ENCODE measurements around the gene REM2. TPM values are rescaled to one million over a fixed set of nuclear protein-coding genes. Genes with fewer than 3 reads are reported as not detected.
A peak's percentile ranks its signal among the peaks of the same experiment; 100 is the strongest.

Gene REM2
- polyA plus RNA-seq, 1 donor (not counting 4 experiments of a cell fraction or from before 2014, with no cell fraction given), result 0.05 TPM

DNA sequence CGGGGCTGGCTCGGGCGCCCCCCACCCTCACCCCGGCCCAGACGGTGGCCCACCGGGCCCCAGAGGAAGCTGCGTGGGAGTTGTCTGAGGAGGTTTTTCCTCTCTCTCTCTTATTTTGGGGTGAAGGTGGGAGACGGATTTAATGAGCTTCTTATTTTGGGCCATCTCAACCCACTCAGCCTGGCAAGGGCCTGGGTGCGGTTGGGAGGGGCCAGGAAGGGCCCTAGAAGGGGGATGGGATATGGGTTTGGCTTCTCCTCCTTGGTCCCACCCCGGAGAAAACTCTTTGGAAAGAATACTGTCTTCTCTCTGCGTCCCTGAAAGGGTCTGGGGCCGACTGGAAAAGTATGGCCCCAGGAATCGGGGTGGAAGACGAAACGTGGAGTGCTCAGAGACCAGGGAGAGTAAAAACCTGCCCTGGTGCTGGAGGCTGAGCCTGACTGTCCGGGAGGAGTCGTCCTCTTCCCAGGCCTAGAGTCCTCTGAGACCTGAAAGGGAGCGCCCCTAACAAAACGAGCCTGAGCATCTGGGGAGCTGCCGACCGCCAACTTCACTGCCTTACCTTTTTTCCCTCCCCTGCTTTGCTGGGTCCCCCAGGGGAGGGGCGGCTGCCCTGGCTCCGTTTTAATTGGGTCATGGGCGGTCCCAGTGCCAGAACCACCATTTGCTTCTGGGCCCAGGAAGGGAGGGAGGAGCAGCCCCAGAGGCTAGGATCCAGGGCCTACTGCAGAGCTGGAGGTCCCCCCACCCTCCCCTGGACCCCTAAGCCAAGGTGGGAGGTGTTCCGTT lies 45.1 kb upstream of the REM2 start:
- Histone ChIP-seq H3K79me2 (ENCODE audit: control insufficient read depth, insufficient read depth, low read length) (peaks cover 69% of the 10 kb centered on the region), H3K36me3 (ENCODE audit: control insufficient read depth in 2 of 2, extremely low read depth in 1 of 2, insufficient read depth in 2 of 2, low read length in 2 of 2) (peaks cover 27 to 53% of the 10 kb centered on the region in 2 experiments), H3K4me3 (ENCODE audit: control insufficient read depth in 2 of 3, extremely low read depth in 1 of 3, insufficient read depth in 2 of 3, low read depth in 1 of 3, low read length in 3 of 3) (peak overlapping the region; percentile 89 to 99 (median 92)), H3K9me3 (ENCODE audit: control insufficient read depth, low read depth, low read length) (no peaks in the 10 kb centered on the region), H2AFZ (ENCODE audit: control insufficient read depth, low read length) (no peak overlapping the region), H3K9me1 (ENCODE audit: control insufficient read depth, extremely low read depth, insufficient read depth, low read length) (peaks cover 3% of the 10 kb centered on the region), H4K20me1 (ENCODE audit: control insufficient read depth, extremely low read depth, insufficient read depth, low read length) (no peaks in the 10 kb centered on the region), H3K9ac (ENCODE audit: control insufficient read depth, extremely low read depth, insufficient read depth, low read length) (peak overlapping the region; percentile 94), H3K27ac (ENCODE audit: control insufficient read depth, insufficient read depth, low read length) (peak overlapping the region; percentile 93), H3K4me1 (ENCODE audit: control insufficient read depth, extremely low read depth, insufficient read depth, low read length) (peaks cover 25% of the 10 kb centered on the region), H3K27me3 (ENCODE audit: control insufficient read depth, extremely low read depth, insufficient read depth, low read length) (no peaks in the 10 kb centered on the region), H3K4me2 (ENCODE audit: control insufficient read depth, extremely low read depth, insufficient read depth, low read depth, low read length) (peak overlapping the region; percentile 95)
- no peak for FAIRE-seq
- no peak for TF ChIP-seq EZH2 (IDR thresholded peaks at IDR 0.05; ENCODE audit: low read length)
- TF ChIP-seq, protein P1, sequence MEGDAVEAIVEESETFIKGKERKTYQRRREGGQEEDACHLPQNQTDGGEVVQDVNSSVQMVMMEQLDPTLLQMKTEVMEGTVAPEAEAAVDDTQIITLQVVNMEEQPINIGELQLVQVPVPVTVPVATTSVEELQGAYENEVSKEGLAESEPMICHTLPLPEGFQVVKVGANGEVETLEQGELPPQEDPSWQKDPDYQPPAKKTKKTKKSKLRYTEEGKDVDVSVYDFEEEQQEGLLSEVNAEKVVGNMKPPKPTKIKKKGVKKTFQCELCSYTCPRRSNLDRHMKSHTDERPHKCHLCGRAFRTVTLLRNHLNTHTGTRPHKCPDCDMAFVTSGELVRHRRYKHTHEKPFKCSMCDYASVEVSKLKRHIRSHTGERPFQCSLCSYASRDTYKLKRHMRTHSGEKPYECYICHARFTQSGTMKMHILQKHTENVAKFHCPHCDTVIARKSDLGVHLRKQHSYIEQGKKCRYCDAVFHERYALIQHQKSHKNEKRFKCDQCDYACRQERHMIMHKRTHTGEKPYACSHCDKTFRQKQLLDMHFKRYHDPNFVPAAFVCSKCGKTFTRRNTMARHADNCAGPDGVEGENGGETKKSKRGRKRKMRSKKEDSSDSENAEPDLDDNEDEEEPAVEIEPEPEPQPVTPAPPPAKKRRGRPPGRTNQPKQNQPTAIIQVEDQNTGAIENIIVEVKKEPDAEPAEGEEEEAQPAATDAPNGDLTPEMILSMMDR (optimal IDR thresholded peaks at IDR 0.05 in 1 of 3, IDR thresholded peaks at IDR 0.05 in 1 of 3, conservative IDR thresholded peaks at IDR 0.05 in 1 of 3; ENCODE audit: extremely low read depth in 1 of 3, insufficient read depth in 2 of 3, low read length in 3 of 3), result no peak
- dilution Hi-C loops (cut with MboI; ENCODE audit: extremely low pct_ligation_motif_present, low sequenced_read_pairs), result no loop called here
- DNase-seq (ENCODE audit: low read depth, low spot score), result no peak

DNA sequence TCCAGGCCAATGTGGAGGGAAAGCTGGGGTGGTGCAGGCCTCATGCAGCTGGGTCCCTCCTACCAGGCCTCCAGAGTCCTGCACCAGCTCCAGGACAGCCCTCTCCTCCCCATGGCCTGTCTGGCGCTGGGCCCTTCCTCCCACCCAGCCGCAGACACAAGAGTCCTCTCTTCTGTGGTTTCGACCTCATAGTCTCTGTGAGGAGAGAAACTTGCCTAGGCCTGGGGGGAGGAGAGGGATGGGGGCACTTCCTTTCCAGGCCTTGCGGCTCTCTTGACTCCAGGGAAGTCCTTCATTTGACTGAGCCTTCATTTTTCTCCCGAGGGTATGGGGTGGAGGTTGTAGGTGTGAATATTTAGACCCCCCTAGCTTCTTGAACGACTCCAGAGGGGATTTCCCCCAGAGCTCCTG lies 44.4 kb upstream of the REM2 start:
- H3K4me3 ChIP-seq (ENCODE audit: control insufficient read depth in 2 of 3, extremely low read depth in 1 of 3, insufficient read depth in 2 of 3, low read depth in 1 of 3, low read length in 3 of 3), result peak overlapping the region; percentile 89 to 99 (median 92)
- peak overlapping the region; percentile 93 for H3K27ac ChIP-seq (ENCODE audit: control insufficient read depth, insufficient read depth, low read length)
- H3K27me3 ChIP-seq (ENCODE audit: control insufficient read depth, extremely low read depth, insufficient read depth, low read length), result no peaks in the 10 kb centered on the region
- DNase-seq (ENCODE audit: low read depth, low spot score) (no peak), FAIRE-seq (no peak)
- peaks cover 3% of the 10 kb centered on the region for H3K9me1 ChIP-seq (ENCODE audit: control insufficient read depth, extremely low read depth, insufficient read depth, low read length)
- dilution Hi-C loops (cut with MboI; ENCODE audit: extremely low pct_ligation_motif_present, low sequenced_read_pairs), result no loop called here
- no peak for TF ChIP-seq EZH2 (IDR thresholded peaks at IDR 0.05; ENCODE audit: low read length)
- TF ChIP-seq, protein P1 (optimal IDR thresholded peaks at IDR 0.05 in 1 of 3, IDR thresholded peaks at IDR 0.05 in 1 of 3, conservative IDR thresholded peaks at IDR 0.05 in 1 of 3; ENCODE audit: extremely low read depth in 1 of 3, insufficient read depth in 2 of 3, low read length in 3 of 3), result no peak
- peaks cover 75% of the 10 kb centered on the region for H3K79me2 ChIP-seq (ENCODE audit: control insufficient read depth, insufficient read depth, low read length)
- H4K20me1 ChIP-seq (ENCODE audit: control insufficient read depth, extremely low read depth, insufficient read depth, low read length), result no peaks in the 10 kb centered on the region
- H3K9me3 ChIP-seq (ENCODE audit: control insufficient read depth, low read depth, low read length), result no peaks in the 10 kb centered on the region
- H3K9ac ChIP-seq (ENCODE audit: control insufficient read depth, extremely low read depth, insufficient read depth, low read length), result peak overlapping the region; percentile 94
- peaks cover 25% of the 10 kb centered on the region for H3K4me1 ChIP-seq (ENCODE audit: control insufficient read depth, extremely low read depth, insufficient read depth, low read length)
- H2AFZ ChIP-seq (ENCODE audit: control insufficient read depth, low read length), result no peak overlapping the region
- H3K4me2 ChIP-seq (ENCODE audit: control insufficient read depth, extremely low read depth, insufficient read depth, low read depth, low read length), result peak overlapping the region; percentile 95
- H3K36me3 ChIP-seq (ENCODE audit: control insufficient read depth in 2 of 2, extremely low read depth in 1 of 2, insufficient read depth in 2 of 2, low read length in 2 of 2), result peaks cover 31 to 54% of the 10 kb centered on the region in 2 experiments
